GM19324 (cell line): ENCODE results near the gene TBC1D20.
"Not testable (repeated sequence)": the region's sequence is repeated elsewhere in the genome, so short reads cannot be mapped to it uniquely, and the experiment has no call there.

Experiments used
- ATAC-seq: cut with Tn5 transposase; IDR thresholded peaks from one replicate; pipeline ENCODE4 v1.9.1; 2021; ENCODE audit warnings: mild to moderate bottlenecking, moderate library complexity; ENCODE audit not compliant: unreplicated experiment, low FRiP score

The TBC1D20 gene

GRCh38 chr20:403582-403957 lies 58.8 kb downstream of the TBC1D20 start:
- no peak for ATAC-seq

- no peak for ATAC-seq
Measured at GRCh38 chr20:402898-403581, 59.3 kb downstream of the TBC1D20 start.

- no peak for ATAC-seq
Measured at GRCh38 chr20:402496-402885, 59.8 kb downstream of the TBC1D20 start.

- ATAC-seq, result no peak
Measured at GRCh38 chr20:401682-402495, 60.4 kb downstream of the TBC1D20 start.

- no peak for ATAC-seq
Measured at GRCh38 chr20:400454-401275, 61.7 kb downstream of the TBC1D20 start.

- ATAC-seq, result no peak
Measured at GRCh38 chr20:400128-400453, 62.2 kb downstream of the TBC1D20 start.

GRCh38 chr20:399182-399707 lies 63.1 kb downstream of the TBC1D20 start:
- ATAC-seq, result no peak

GRCh38 chr20:397432-398237 lies 64.7 kb downstream of the TBC1D20 start:
- no peak for ATAC-seq

- ATAC-seq, result no peak
Measured at GRCh38 chr20:396619-397431, 65.5 kb downstream of the TBC1D20 start.

GRCh38 chr20:396252-396618 lies 66.1 kb downstream of the TBC1D20 start:
- no peak for ATAC-seq

GRCh38 chr20:393296-393695 lies 69.0 kb downstream of the TBC1D20 start:
- not testable (repeated sequence) for ATAC-seq

- no peak for ATAC-seq
Measured at GRCh38 chr20:391041-391711, 71.2 kb downstream of the TBC1D20 start.

- ATAC-seq, result no peak
Measured at GRCh38 chr20:389220-389619, 73.1 kb downstream of the TBC1D20 start.

- ATAC-seq, result no peak
Measured at GRCh38 chr20:388034-388994, 74.0 kb downstream of the TBC1D20 start.

- no peak for ATAC-seq
Measured at GRCh38 chr20:387520-387919, 74.8 kb downstream of the TBC1D20 start.

- not testable (repeated sequence) for ATAC-seq
Measured at GRCh38 chr20:386634-387033, 75.7 kb downstream of the TBC1D20 start.
